ENCODE measurements around the gene ANKRD49.
"Not testable (repeated sequence)": the region's sequence is repeated elsewhere in the genome, so short reads cannot be mapped to it uniquely, and the experiment has no call there.

Gene ANKRD49

GRCh38 chr11:94481342-94481741 is 12.4 kb upstream of the ANKRD49 start:
- Mint-ChIP-seq H3K36me3 (ENCODE audit: low read depth) (peaks cover 39% of the 10 kb centered on the region), H3K27ac (no peak overlapping the region), H3K27me3 (ENCODE audit: low read depth) (no peaks in the 10 kb centered on the region), H3K4me1 (ENCODE audit: low read depth) (peaks cover 9% of the 10 kb centered on the region), H3K4me3 (no peak overlapping the region), H3K9me3 (no peaks in the 10 kb centered on the region)

DNA sequence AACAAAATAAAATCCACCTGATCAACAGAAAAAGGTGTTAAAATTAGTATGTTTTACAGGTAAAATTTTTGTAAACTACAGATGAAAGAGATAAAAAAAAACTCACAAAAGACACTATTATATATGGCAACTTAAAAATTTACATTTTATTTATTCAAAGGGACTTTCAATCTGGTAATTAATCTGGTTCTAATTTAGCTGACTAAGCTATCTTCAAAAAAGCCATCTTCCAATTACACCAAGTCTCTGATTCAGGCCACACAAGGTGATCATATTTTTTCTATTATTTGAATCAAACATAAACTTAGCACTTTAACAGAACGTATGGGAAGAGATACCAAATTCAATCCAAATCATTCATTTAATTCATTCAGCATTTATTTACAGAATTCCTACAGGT is 7.7 kb upstream of the ANKRD49 start:
- Mint-ChIP-seq H3K4me3 (no peak overlapping the region), H3K36me3 (ENCODE audit: low read depth) (peaks cover 53% of the 10 kb centered on the region), H3K27me3 (ENCODE audit: low read depth) (no peaks in the 10 kb centered on the region), H3K4me1 (ENCODE audit: low read depth) (no peaks in the 10 kb centered on the region), H3K9me3 (no peaks in the 10 kb centered on the region), H3K27ac (no peak overlapping the region)

- Mint-ChIP-seq H3K27ac (peak overlapping the region; percentile 93), H3K4me3 (peak overlapping the region; percentile 91), H3K4me1 (ENCODE audit: low read depth) (peaks cover 29% of the 10 kb centered on the region), H3K27me3 (ENCODE audit: low read depth) (no peaks in the 10 kb centered on the region), H3K9me3 (no peaks in the 10 kb centered on the region), H3K36me3 (ENCODE audit: low read depth) (peaks cover 26% of the 10 kb centered on the region)
Measured at GRCh38 chr11:94494126-94494680, 419 bp downstream of the ANKRD49 start.

- H3K27ac Mint-ChIP-seq = no peak overlapping the region
- H3K4me1 Mint-ChIP-seq (ENCODE audit: low read depth) = peaks cover 9% of the 10 kb centered on the region
- no peak overlapping the region for H3K4me3 Mint-ChIP-seq
- no peaks in the 10 kb centered on the region for H3K9me3 Mint-ChIP-seq
- H3K27me3 Mint-ChIP-seq (ENCODE audit: low read depth) = no peaks in the 10 kb centered on the region
- peaks cover 30% of the 10 kb centered on the region for H3K36me3 Mint-ChIP-seq (ENCODE audit: low read depth)
Measured at GRCh38 chr11:94500181-94500580, 6.4 kb downstream of the ANKRD49 start.

GRCh38 chr11:94501522-94501921 is 7.7 kb downstream of the ANKRD49 start:
- H3K4me3 Mint-ChIP-seq = no peak overlapping the region
- peaks cover 3% of the 10 kb centered on the region for H3K4me1 Mint-ChIP-seq (ENCODE audit: low read depth)
- H3K27me3 Mint-ChIP-seq (ENCODE audit: low read depth) = peaks cover 3% of the 10 kb centered on the region
- peaks cover 26% of the 10 kb centered on the region for H3K36me3 Mint-ChIP-seq (ENCODE audit: low read depth)
- no peaks in the 10 kb centered on the region for H3K9me3 Mint-ChIP-seq
- no peak overlapping the region for H3K27ac Mint-ChIP-seq

DNA sequence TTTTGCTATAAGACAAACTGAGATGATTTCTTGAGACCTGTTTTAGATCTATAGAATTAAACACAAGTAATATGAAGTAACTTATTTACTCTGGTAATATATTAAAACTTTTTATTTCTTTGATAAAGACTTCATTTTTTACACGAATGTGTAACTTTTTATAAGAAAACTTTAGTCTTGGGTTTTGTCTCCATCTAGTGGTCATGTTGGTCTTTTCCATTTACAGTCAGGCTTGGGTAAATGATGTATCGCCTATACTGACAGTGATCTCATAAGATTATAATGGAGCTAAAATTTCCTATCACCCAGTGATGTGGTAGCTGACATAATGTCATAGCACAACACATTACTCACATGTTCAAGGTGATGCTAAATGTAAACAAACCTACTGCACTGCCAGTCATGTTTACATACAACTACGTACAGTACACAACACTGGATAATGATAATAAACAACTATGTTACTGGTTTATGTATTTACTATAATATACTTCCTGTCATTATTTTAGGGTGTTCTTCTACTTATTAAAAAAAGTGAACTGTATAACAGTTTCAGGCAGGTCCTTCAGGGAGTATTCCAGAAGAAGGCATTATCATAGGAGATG is 11.0 kb downstream of the ANKRD49 start:
- no peak overlapping the region for H3K4me3 Mint-ChIP-seq
- H3K9me3 Mint-ChIP-seq = no peaks in the 10 kb centered on the region
- H3K27ac Mint-ChIP-seq = no peak overlapping the region
- no peaks in the 10 kb centered on the region for H3K4me1 Mint-ChIP-seq (ENCODE audit: low read depth)
- peaks cover 11% of the 10 kb centered on the region for H3K27me3 Mint-ChIP-seq (ENCODE audit: low read depth)
- H3K36me3 Mint-ChIP-seq (ENCODE audit: low read depth) = peaks cover 9% of the 10 kb centered on the region

DNA sequence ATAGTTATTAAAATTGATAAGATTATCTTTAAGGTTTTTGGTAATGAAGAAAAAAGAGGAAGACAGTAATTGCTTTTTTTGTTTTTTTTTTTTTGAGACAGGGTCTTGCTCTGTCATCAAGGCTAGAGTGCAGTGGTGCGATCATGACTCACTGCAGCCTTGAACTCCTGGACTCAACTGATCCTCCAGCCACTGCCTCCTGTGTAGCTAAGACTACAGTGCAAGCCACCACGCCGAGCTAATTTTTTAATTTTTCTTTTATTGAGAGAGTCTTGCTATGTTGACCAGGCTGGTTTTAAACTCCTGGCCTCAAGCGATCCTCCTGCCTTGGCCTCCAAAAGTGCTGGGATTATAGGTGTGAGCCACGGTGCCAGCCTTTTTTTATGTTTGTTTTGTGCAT is 12.7 kb downstream of the ANKRD49 start:
- not testable (repeated sequence) for H3K4me1 Mint-ChIP-seq (ENCODE audit: low read depth); H3K36me3 Mint-ChIP-seq (ENCODE audit: low read depth); H3K4me3 Mint-ChIP-seq; H3K9me3 Mint-ChIP-seq; H3K27ac Mint-ChIP-seq
- peaks cover 25% of the 10 kb centered on the region for H3K27me3 Mint-ChIP-seq (ENCODE audit: low read depth)

DNA sequence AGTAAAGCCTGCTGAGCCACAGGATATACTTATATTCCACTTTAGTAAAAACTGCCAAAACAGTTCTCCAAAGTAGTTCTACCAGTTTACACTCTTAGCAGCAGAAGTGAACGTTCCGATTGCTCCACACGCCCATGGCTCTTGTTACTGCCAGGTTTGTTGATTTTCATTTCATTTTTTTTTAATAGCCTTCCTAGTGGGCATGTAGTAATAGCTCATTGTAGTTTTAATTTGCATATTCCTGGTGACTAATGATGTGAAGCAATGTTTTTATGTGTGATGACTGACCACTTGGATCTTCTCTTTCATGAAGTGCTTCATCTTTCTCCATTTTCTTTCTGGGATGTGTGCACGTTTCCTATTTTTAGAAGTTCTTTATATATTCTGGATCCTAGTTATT is 13.7 kb downstream of the ANKRD49 start:
- Mint-ChIP-seq H3K4me3 (no peak overlapping the region), H3K36me3 (ENCODE audit: low read depth) (no peaks in the 10 kb centered on the region), H3K9me3 (no peaks in the 10 kb centered on the region), H3K27me3 (ENCODE audit: low read depth) (peaks cover 35% of the 10 kb centered on the region), H3K4me1 (ENCODE audit: low read depth) (peaks cover 6% of the 10 kb centered on the region), H3K27ac (no peak overlapping the region)

DNA sequence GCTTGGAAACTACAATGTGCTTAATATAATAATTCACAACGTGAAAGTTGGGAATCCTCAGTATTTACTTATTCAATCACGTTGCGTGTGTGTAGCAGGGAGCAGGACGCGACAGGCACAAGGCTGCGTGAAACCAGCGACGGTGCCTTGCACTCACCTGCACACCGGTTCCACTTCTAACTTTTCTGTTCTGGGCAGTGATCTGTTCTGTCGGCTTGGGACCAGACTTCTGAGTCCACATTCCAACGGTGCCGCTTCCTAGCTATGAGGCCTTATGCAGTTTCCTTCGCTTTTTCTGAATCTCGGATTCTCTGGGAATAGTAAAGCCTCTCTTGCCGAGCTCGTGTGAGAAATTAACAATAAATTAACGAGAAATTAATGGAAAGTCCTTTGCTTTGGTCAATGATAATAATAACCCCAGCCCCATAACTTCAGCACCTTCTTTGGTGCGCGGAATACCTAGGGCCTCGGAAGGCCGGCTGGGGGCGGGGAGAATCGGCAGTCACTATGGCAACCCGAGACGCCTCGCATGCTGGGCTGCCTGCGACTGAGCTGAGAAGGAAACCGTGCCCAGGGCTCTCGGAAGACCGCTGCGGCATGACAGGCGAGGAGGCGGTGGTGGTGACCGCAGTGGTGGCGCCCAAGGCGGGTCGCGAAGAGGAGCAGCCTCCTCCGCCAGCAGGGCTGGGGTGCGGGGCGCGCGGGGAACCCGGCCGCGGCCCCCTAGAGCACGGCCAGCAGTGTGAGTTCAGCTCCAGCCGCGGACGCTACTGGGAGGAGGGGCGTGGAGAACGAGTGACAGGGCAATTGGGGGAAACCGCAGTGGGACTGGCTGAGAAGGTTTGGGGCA is 18.4 kb downstream of the ANKRD49 start, which contains the start of gene C11orf97:
Gene C11orf97 (plus strand): TSS at position 530 of the 850 bp plus-strand sequence. CDS start 68 bp downstream, at position 598.
- Mint-ChIP-seq H3K27me3 (ENCODE audit: low read depth) (peaks cover 64% of the 10 kb centered on the region), H3K4me1 (ENCODE audit: low read depth) (peaks cover 14% of the 10 kb centered on the region), H3K36me3 (ENCODE audit: low read depth) (no peaks in the 10 kb centered on the region), H3K27ac (no peak within 1 kb of the TSS), H3K4me3 (peak within 1 kb of the TSS; percentile 55), H3K9me3 (no peaks in the 10 kb centered on the region)

DNA sequence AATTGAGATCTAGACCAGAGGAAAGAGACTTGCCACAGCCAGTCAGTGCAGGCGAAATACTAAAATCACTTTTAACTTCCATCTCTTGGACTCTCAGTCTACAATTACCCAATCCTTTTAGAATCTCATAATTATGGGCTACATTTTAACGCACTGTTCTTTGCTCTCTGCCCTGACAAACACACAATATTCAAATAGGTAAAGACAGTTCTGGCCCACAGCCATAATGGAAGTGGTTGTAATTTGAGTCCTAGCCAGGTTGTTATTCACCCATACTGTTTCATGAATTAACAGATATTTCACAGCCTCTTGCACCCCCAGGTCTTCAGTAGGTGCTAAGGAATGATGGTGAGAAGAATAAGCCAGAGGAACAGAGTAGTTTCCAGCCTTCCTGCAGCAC is 19.3 kb downstream of the ANKRD49 start:
- peaks cover 67% of the 10 kb centered on the region for H3K27me3 Mint-ChIP-seq (ENCODE audit: low read depth)
- no peaks in the 10 kb centered on the region for H3K36me3 Mint-ChIP-seq (ENCODE audit: low read depth)
- no peaks in the 10 kb centered on the region for H3K9me3 Mint-ChIP-seq
- no peak overlapping the region for H3K27ac Mint-ChIP-seq
- no peak overlapping the region for H3K4me3 Mint-ChIP-seq
- peaks cover 14% of the 10 kb centered on the region for H3K4me1 Mint-ChIP-seq (ENCODE audit: low read depth)

- no peaks in the 10 kb centered on the region for H3K9me3 Mint-ChIP-seq
- no peaks in the 10 kb centered on the region for H3K36me3 Mint-ChIP-seq (ENCODE audit: low read depth)
- H3K27me3 Mint-ChIP-seq (ENCODE audit: low read depth) = peaks cover 57% of the 10 kb centered on the region
- peaks cover 14% of the 10 kb centered on the region for H3K4me1 Mint-ChIP-seq (ENCODE audit: low read depth)
- no peak overlapping the region for H3K4me3 Mint-ChIP-seq
- H3K27ac Mint-ChIP-seq = no peak overlapping the region
Measured at GRCh38 chr11:94515398-94515797, 21.6 kb downstream of the ANKRD49 start.

- no peaks in the 10 kb centered on the region for H3K9me3 Mint-ChIP-seq
- H3K4me1 Mint-ChIP-seq (ENCODE audit: low read depth) = peaks cover 14% of the 10 kb centered on the region
- no peak overlapping the region for H3K27ac Mint-ChIP-seq
- H3K36me3 Mint-ChIP-seq (ENCODE audit: low read depth) = no peaks in the 10 kb centered on the region
- peaks cover 44% of the 10 kb centered on the region for H3K27me3 Mint-ChIP-seq (ENCODE audit: low read depth)
- H3K4me3 Mint-ChIP-seq = no peak overlapping the region
Measured at GRCh38 chr11:94516725-94517124, 22.9 kb downstream of the ANKRD49 start.

GRCh38 chr11:94518300-94518699 is 24.5 kb downstream of the ANKRD49 start:
- Mint-ChIP-seq H3K9me3 (no peaks in the 10 kb centered on the region), H3K4me1 (ENCODE audit: low read depth) (no peaks in the 10 kb centered on the region), H3K4me3 (no peak overlapping the region), H3K27ac (no peak overlapping the region), H3K27me3 (ENCODE audit: low read depth) (peaks cover 34% of the 10 kb centered on the region), H3K36me3 (ENCODE audit: low read depth) (no peaks in the 10 kb centered on the region)

- Mint-ChIP-seq H3K27me3 (ENCODE audit: low read depth) (peaks cover 39% of the 10 kb centered on the region), H3K4me1 (ENCODE audit: low read depth) (no peaks in the 10 kb centered on the region), H3K4me3 (no peak overlapping the region), H3K36me3 (ENCODE audit: low read depth) (no peaks in the 10 kb centered on the region), H3K27ac (no peak overlapping the region), H3K9me3 (no peaks in the 10 kb centered on the region)
Measured at GRCh38 chr11:94519478-94520084, 25.8 kb downstream of the ANKRD49 start.
